ENCODE measurements around the gene NECTIN2.
"Not testable (repeated sequence)": the region's sequence is repeated elsewhere in the genome, so short reads cannot be mapped to it uniquely, and the experiment has no call there.

Gene NECTIN2

GRCh38 chr19:44869733-44870470 lies 23.8 kb downstream of the NECTIN2 start:
- Mint-ChIP-seq H3K27ac (ENCODE audit: low read depth) (no peak overlapping the region), H3K4me3 (no peak overlapping the region), H3K27me3 (peaks cover 33% of the 10 kb centered on the region), H3K36me3 (ENCODE audit: insufficient read depth) (peaks cover 1% of the 10 kb centered on the region), H3K4me1 (no peaks in the 10 kb centered on the region), H3K9me3 (no peaks in the 10 kb centered on the region)
- DNase-seq (ENCODE audit: low spot score in 2 of 2) (no peak), ATAC-seq (replicated peaks; ENCODE audit: extremely low read depth, poor library complexity, severe bottlenecking) (no peak)

GRCh38 chr19:44871809-44872208 lies 25.7 kb downstream of the NECTIN2 start:
- H3K27ac Mint-ChIP-seq (ENCODE audit: low read depth), result no peak overlapping the region
- H3K4me1 Mint-ChIP-seq, result peaks cover 5% of the 10 kb centered on the region
- peaks cover 1% of the 10 kb centered on the region for H3K36me3 Mint-ChIP-seq (ENCODE audit: insufficient read depth)
- DNase-seq (ENCODE audit: low spot score in 2 of 2), result no peak
- peaks cover 46% of the 10 kb centered on the region for H3K27me3 Mint-ChIP-seq
- no peak for ATAC-seq (replicated peaks; ENCODE audit: extremely low read depth, poor library complexity, severe bottlenecking)
- no peak overlapping the region for H3K4me3 Mint-ChIP-seq
- no peaks in the 10 kb centered on the region for H3K9me3 Mint-ChIP-seq

- ATAC-seq (replicated peaks; ENCODE audit: extremely low read depth, poor library complexity, severe bottlenecking) (no peak), DNase-seq (ENCODE audit: low spot score in 2 of 2) (no peak)
- no peaks in the 10 kb centered on the region for H3K9me3 Mint-ChIP-seq
- H3K36me3 Mint-ChIP-seq (ENCODE audit: insufficient read depth), result peaks cover 1% of the 10 kb centered on the region
- H3K27ac Mint-ChIP-seq (ENCODE audit: low read depth), result no peak overlapping the region
- H3K27me3 Mint-ChIP-seq, result peaks cover 48% of the 10 kb centered on the region
- H3K4me1 Mint-ChIP-seq, result peaks cover 5% of the 10 kb centered on the region
- H3K4me3 Mint-ChIP-seq, result no peak overlapping the region
These were observed 26.6 kb downstream of the NECTIN2 start for GRCh38 chr19:44872661-44873060.

GRCh38 chr19:44874317-44874716 lies 28.2 kb downstream of the NECTIN2 start:
- no peak for DNase-seq (ENCODE audit: low spot score in 2 of 2)
- H3K9me3 Mint-ChIP-seq, result no peaks in the 10 kb centered on the region
- H3K36me3 Mint-ChIP-seq (ENCODE audit: insufficient read depth), result peaks cover 1% of the 10 kb centered on the region
- no peak overlapping the region for H3K27ac Mint-ChIP-seq (ENCODE audit: low read depth)
- ATAC-seq (replicated peaks; ENCODE audit: extremely low read depth, poor library complexity, severe bottlenecking), result no peak
- no peak overlapping the region for H3K4me3 Mint-ChIP-seq
- peaks cover 5% of the 10 kb centered on the region for H3K4me1 Mint-ChIP-seq
- H3K27me3 Mint-ChIP-seq, result peaks cover 60% of the 10 kb centered on the region

GRCh38 chr19:44875666-44876451 lies 29.8 kb downstream of the NECTIN2 start:
- DNase-seq (ENCODE audit: low spot score in 2 of 2), result no peak
- H3K27ac Mint-ChIP-seq (ENCODE audit: low read depth), result no peak overlapping the region
- no peaks in the 10 kb centered on the region for H3K9me3 Mint-ChIP-seq
- H3K4me3 Mint-ChIP-seq, result no peak overlapping the region
- H3K36me3 Mint-ChIP-seq (ENCODE audit: insufficient read depth), result peaks cover 1% of the 10 kb centered on the region
- peaks cover 5% of the 10 kb centered on the region for H3K4me1 Mint-ChIP-seq
- peaks cover 69% of the 10 kb centered on the region for H3K27me3 Mint-ChIP-seq
- no peak for ATAC-seq (replicated peaks; ENCODE audit: extremely low read depth, poor library complexity, severe bottlenecking)

- Mint-ChIP-seq H3K4me3 (no peak overlapping the region), H3K9me3 (no peaks in the 10 kb centered on the region), H3K4me1 (peaks cover 5% of the 10 kb centered on the region), H3K27ac (ENCODE audit: low read depth) (no peak overlapping the region), H3K36me3 (ENCODE audit: insufficient read depth) (peaks cover 1% of the 10 kb centered on the region), H3K27me3 (peaks cover 76% of the 10 kb centered on the region)
- no peak for DNase-seq (ENCODE audit: low spot score in 2 of 2)
- no peak for ATAC-seq (replicated peaks; ENCODE audit: extremely low read depth, poor library complexity, severe bottlenecking)
These were observed 30.9 kb downstream of the NECTIN2 start for GRCh38 chr19:44876930-44877535.

- Mint-ChIP-seq H3K27me3 (peaks cover 67% of the 10 kb centered on the region), H3K4me3 (no peak overlapping the region), H3K9me3 (no peaks in the 10 kb centered on the region), H3K27ac (ENCODE audit: low read depth) (no peak overlapping the region), H3K36me3 (ENCODE audit: insufficient read depth) (peaks cover 1% of the 10 kb centered on the region), H3K4me1 (peaks cover 5% of the 10 kb centered on the region)
- DNase-seq (ENCODE audit: low spot score in 2 of 2) (no peak), ATAC-seq (replicated peaks; ENCODE audit: extremely low read depth, poor library complexity, severe bottlenecking) (no peak)
These were observed 32.2 kb downstream of the NECTIN2 start for GRCh38 chr19:44878120-44878865.

- Mint-ChIP-seq H3K4me1 (peaks cover 5% of the 10 kb centered on the region), H3K9me3 (no peaks in the 10 kb centered on the region), H3K27ac (ENCODE audit: low read depth) (no peak overlapping the region), H3K27me3 (peaks cover 60% of the 10 kb centered on the region), H3K4me3 (no peak overlapping the region), H3K36me3 (ENCODE audit: insufficient read depth) (peaks cover 1% of the 10 kb centered on the region)
- ATAC-seq (replicated peaks; ENCODE audit: extremely low read depth, poor library complexity, severe bottlenecking), result no peak
- DNase-seq (ENCODE audit: low spot score in 2 of 2), result no peak
These were observed 33.4 kb downstream of the NECTIN2 start for GRCh38 chr19:44879309-44880065.

GRCh38 chr19:44882063-44882462 lies 36.0 kb downstream of the NECTIN2 start:
- no peak overlapping the region for H3K4me3 Mint-ChIP-seq
- no peak overlapping the region for H3K27ac Mint-ChIP-seq (ENCODE audit: low read depth)
- H3K27me3 Mint-ChIP-seq, result peaks cover 35% of the 10 kb centered on the region
- H3K36me3 Mint-ChIP-seq (ENCODE audit: insufficient read depth), result no peaks in the 10 kb centered on the region
- no peak for DNase-seq (ENCODE audit: low spot score in 2 of 2)
- H3K9me3 Mint-ChIP-seq, result no peaks in the 10 kb centered on the region
- ATAC-seq (replicated peaks; ENCODE audit: extremely low read depth, poor library complexity, severe bottlenecking), result no peak
- no peaks in the 10 kb centered on the region for H3K4me1 Mint-ChIP-seq

GRCh38 chr19:44882619-44883397 lies 36.7 kb downstream of the NECTIN2 start:
- H3K4me1 Mint-ChIP-seq; H3K9me3 Mint-ChIP-seq; H3K27ac Mint-ChIP-seq (ENCODE audit: low read depth); ATAC-seq (replicated peaks; ENCODE audit: extremely low read depth, poor library complexity, severe bottlenecking); DNase-seq (ENCODE audit: low spot score in 2 of 2); H3K36me3 Mint-ChIP-seq (ENCODE audit: insufficient read depth); H3K4me3 Mint-ChIP-seq: not testable (repeated sequence)
- H3K27me3 Mint-ChIP-seq, result peaks cover 35% of the 10 kb centered on the region

GRCh38 chr19:44883922-44884321 lies 37.8 kb downstream of the NECTIN2 start:
- ATAC-seq (replicated peaks; ENCODE audit: extremely low read depth, poor library complexity, severe bottlenecking) (no peak), DNase-seq (ENCODE audit: low spot score in 2 of 2) (no peak)
- Mint-ChIP-seq H3K27ac (ENCODE audit: low read depth) (no peak overlapping the region), H3K36me3 (ENCODE audit: insufficient read depth) (no peaks in the 10 kb centered on the region), H3K27me3 (peaks cover 26% of the 10 kb centered on the region), H3K4me1 (peaks cover under 1% of the 10 kb centered on the region), H3K9me3 (no peaks in the 10 kb centered on the region), H3K4me3 (no peak overlapping the region)
